Vagina (tissue), 2 donors: ENCODE data around the gene KIF23. TPM values are rescaled to one million over a fixed set of nuclear protein-coding genes. Genes with fewer than 3 reads are reported as not detected.

Experiments
- DNase-seq, 2 donors: peaks; one replicate each; pipeline ENCODE4 v3.0.0-alpha.2; 2017; ENCODE audit errors: extremely low spot score in 2 of 2
- H3K27ac ChIP-seq: fragments of 200-600 bp; sonication (generic); one replicate; pipeline ENCODE4 v1.5.1; 2019
- H3K27me3 ChIP-seq: fragments of 200-600 bp; sonication (generic); one replicate; pipeline ENCODE4 v1.5.1; 2019
- H3K36me3 ChIP-seq, 2 donors: fragments of 200-600 bp; sonication (generic); one replicate each; pipeline ENCODE4 v1.5.1; 2017 to 2019
- H3K4me1 ChIP-seq: fragments of 200-600 bp; sonication (generic); one replicate; pipeline ENCODE4 v1.5.1; 2019
- H3K4me3 ChIP-seq, 2 donors: fragments of 200-600 bp; sonication (generic); 1 replicate in 1 of 2; 2 replicates in 1 of 2; pipeline ENCODE4 v1.5.1; 2016 to 2019
- H3K9me3 ChIP-seq: fragments of 200-600 bp; sonication (generic); one replicate; pipeline ENCODE4 v1.5.1; 2019
- CTCF ChIP-seq, 3 experiments: fragments of 450-650 bp in 2 of 3; fragments of 200-600 bp in 1 of 3; sonication (generic) in 1 of 3; IDR thresholded peaks; one replicate each; pipeline ENCODE4 v1.5.1; 2017 to 2019; ENCODE audit warnings: antibody characterized with exemption in 3 of 3, mild to moderate bottlenecking in 2 of 3, moderate library complexity in 2 of 3
- POLR2A ChIP-seq, 2 donors: fragments of 450-650 bp; IDR thresholded peaks; one replicate each; pipeline ENCODE4 v1.6.1; 2017; ENCODE audit warnings: antibody characterized with exemption in 2 of 2, mild to moderate bottlenecking in 2 of 2, moderate library complexity in 2 of 2
- POLR2AphosphoS5 ChIP-seq, 2 donors: sonication (generic); formaldehyde crosslinking; IDR thresholded peaks; one replicate each; pipeline ENCODE4 v1.9.0; 2017; ENCODE audit warnings: antibody characterized with exemption in 2 of 2, mild to moderate bottlenecking in 2 of 2, low read depth in 1 of 2; ENCODE audit not compliant: insufficient read depth in 1 of 2
- intact Hi-C: fragments of 100-400 bp; cut with DNase I; formaldehyde crosslinking; loops from one replicate; pipeline ENCODE4 v1.15.1; 2023
- total RNA-seq: library from RNA; depleted of rRNA; stranded (reverse); fragments of >200 nt; gene quantifications from one replicate; pipeline ENCODE4 v1.2.3, GENCODE V29; 2016

KIF23 gene
- total RNA-seq, 1 donor from 2014 or later, result 7.4 TPM

- peaks cover 26% of the 10 kb centered on the region for H3K4me1 ChIP-seq
- DNase-seq, result no peak
- H3K27me3 ChIP-seq, result no peaks in the 10 kb centered on the region
- peaks cover 0 to under 1% of the 10 kb centered on the region in 2 donors for H3K36me3 ChIP-seq
- intact Hi-C loops, result no loop called here
- no peaks in the 10 kb centered on the region for H3K9me3 ChIP-seq
- H3K4me3 ChIP-seq, result peak overlapping the region; percentile 51 to 54
- peak overlapping the region; percentile 83 for H3K27ac ChIP-seq
- TF ChIP-seq POLR2A (IDR thresholded peaks at IDR 0.05) (no peak), CTCF (IDR thresholded peaks at IDR 0.05) (no peak)
Measured at GRCh38 chr15:69462030-69462492, 47.9 kb downstream of the KIF23 start.

- Histone ChIP-seq H3K4me1 (peaks cover 26% of the 10 kb centered on the region), H3K9me3 (no peaks in the 10 kb centered on the region), H3K27me3 (no peaks in the 10 kb centered on the region), H3K27ac (peak overlapping the region; percentile 83), H3K36me3 (no peaks in the 10 kb centered on the region), H3K4me3 (peak overlapping the region; percentile 51 to 54)
- intact Hi-C loops, result no loop called here
- TF ChIP-seq CTCF (IDR thresholded peaks at IDR 0.05), result peak; percentile 56 to 85 (median 71)
- peak in 1 of 2 donors; percentile 81 for TF ChIP-seq POLR2A (IDR thresholded peaks at IDR 0.05)
- TF ChIP-seq POLR2AphosphoS5 (IDR thresholded peaks at IDR 0.05; ENCODE audit: insufficient read depth in 1 of 2, low read depth in 1 of 2), result peak; percentile 89 to 99
- peak in 1 of 2 donors; percentile 97 for DNase-seq
Measured at GRCh38 chr15:69462493-69463181, 48.5 kb downstream of the KIF23 start.

GRCh38 chr15:69463182-69463756 lies 49.1 kb downstream of the KIF23 start:
- H3K36me3 ChIP-seq, result no peaks in the 10 kb centered on the region
- H3K9me3 ChIP-seq, result no peaks in the 10 kb centered on the region
- TF ChIP-seq CTCF (IDR thresholded peaks at IDR 0.05) (no peak), POLR2AphosphoS5 (IDR thresholded peaks at IDR 0.05; ENCODE audit: insufficient read depth in 1 of 2, low read depth in 1 of 2) (no peak), POLR2A (IDR thresholded peaks at IDR 0.05) (no peak)
- intact Hi-C loops, result no loop called here
- H3K27ac ChIP-seq, result peak overlapping the region; percentile 83
- no peaks in the 10 kb centered on the region for H3K27me3 ChIP-seq
- H3K4me3 ChIP-seq, result peak overlapping the region; percentile 51 to 54
- no peak for DNase-seq
- peaks cover 26% of the 10 kb centered on the region for H3K4me1 ChIP-seq

- no peak for DNase-seq
- H3K9me3 ChIP-seq, result no peaks in the 10 kb centered on the region
- no peak overlapping the region for H3K4me3 ChIP-seq
- peaks cover 43% of the 10 kb centered on the region for H3K4me1 ChIP-seq
- intact Hi-C loops, result no loop called here
- TF ChIP-seq CTCF (IDR thresholded peaks at IDR 0.05), result no peak
- no peak for TF ChIP-seq POLR2A (IDR thresholded peaks at IDR 0.05)
- no peak for TF ChIP-seq POLR2AphosphoS5 (IDR thresholded peaks at IDR 0.05; ENCODE audit: insufficient read depth in 1 of 2, low read depth in 1 of 2)
- H3K27ac ChIP-seq, result no peak overlapping the region
- H3K36me3 ChIP-seq, result no peaks in the 10 kb centered on the region
- no peaks in the 10 kb centered on the region for H3K27me3 ChIP-seq
Measured at GRCh38 chr15:69465253-69465652, 51.1 kb downstream of the KIF23 start.

GRCh38 chr15:69466733-69467132 lies 52.6 kb downstream of the KIF23 start:
- no peak for TF ChIP-seq POLR2A (IDR thresholded peaks at IDR 0.05)
- no peak for TF ChIP-seq CTCF (IDR thresholded peaks at IDR 0.05)
- no peak for TF ChIP-seq POLR2AphosphoS5 (IDR thresholded peaks at IDR 0.05; ENCODE audit: insufficient read depth in 1 of 2, low read depth in 1 of 2)
- Histone ChIP-seq H3K4me1 (peaks cover 34% of the 10 kb centered on the region), H3K27ac (no peak overlapping the region), H3K27me3 (no peaks in the 10 kb centered on the region), H3K4me3 (no peak overlapping the region), H3K36me3 (no peaks in the 10 kb centered on the region), H3K9me3 (no peaks in the 10 kb centered on the region)
- DNase-seq, result no peak
- intact Hi-C loops, result no loop called here
